Erythroblast (primary cell): ENCODE measurements around the gene ATP1A2.

Experiments
- GATA1 ChIP-seq: IDR thresholded peaks from 2 replicates; pipeline ENCODE4 v1.6.1; 2011; ENCODE audit warnings: low read depth, mild to moderate bottlenecking, control low read depth, low read length, moderate library complexity
- POLR2A ChIP-seq: IDR thresholded peaks from 2 replicates; pipeline ENCODE4 v1.6.1; 2011; ENCODE audit warnings: mild to moderate bottlenecking, low read length

DNA sequence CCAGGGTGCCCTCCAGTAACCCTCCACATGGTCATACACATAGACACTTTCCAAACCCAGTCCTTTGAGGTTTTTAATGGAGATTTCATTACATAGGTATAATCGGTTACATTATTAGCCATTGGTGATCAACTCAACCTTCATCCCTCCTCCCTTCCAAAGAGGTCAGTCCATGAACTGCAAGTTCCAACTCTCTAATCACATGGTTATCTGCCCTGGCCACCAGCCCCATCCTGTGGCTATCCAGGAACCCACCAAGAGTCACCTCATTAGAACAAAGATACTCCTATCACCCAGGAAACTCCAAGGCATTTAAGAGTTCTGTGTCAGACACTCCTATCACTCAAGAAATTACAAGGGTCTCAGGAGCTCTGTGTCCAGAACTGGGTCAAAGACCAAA is 48.1 kb downstream of the ATP1A2 start:
- no peak for TF ChIP-seq POLR2A
- no peak for TF ChIP-seq GATA1
